Thyroid gland (tissue), 4 donors: Measurements from ENCODE around the gene MIDN.

Experiments
- CTCF ChIP-seq, 6 experiments: fragments of 200-600 bp in 3 of 6; fragments of 450-650 bp in 3 of 6; sonication (generic) in 3 of 6; IDR thresholded peaks; one replicate each; pipeline ENCODE4 v1.5.1; 2016 to 2019; ENCODE audit warnings: antibody characterized with exemption in 6 of 6, mild to moderate bottlenecking in 2 of 6, inconsistent platforms in 1 of 6, moderate library complexity in 1 of 6
- POLR2A ChIP-seq, 2 donors: fragments of 450-650 bp; IDR thresholded peaks; one replicate each; pipeline ENCODE4 v1.6.1; 2017; ENCODE audit warnings: antibody characterized with exemption in 2 of 2, mild to moderate bottlenecking in 2 of 2, moderate library complexity in 1 of 2

- no peak for TF ChIP-seq POLR2A (IDR thresholded peaks at IDR 0.05)
- no peak for TF ChIP-seq CTCF (IDR thresholded peaks at IDR 0.05)
Measured at GRCh38 chr19:1284293-1284978, 36.1 kb downstream of the MIDN start.
